ENCODE measurements around the gene SGCG. TPM values are rescaled to one million over a fixed set of nuclear protein-coding genes. Genes with fewer than 3 reads are reported as not detected.

Gene SGCG
- polyA plus RNA-seq, 1 donor from 2014 or later, result not detected

DNA sequence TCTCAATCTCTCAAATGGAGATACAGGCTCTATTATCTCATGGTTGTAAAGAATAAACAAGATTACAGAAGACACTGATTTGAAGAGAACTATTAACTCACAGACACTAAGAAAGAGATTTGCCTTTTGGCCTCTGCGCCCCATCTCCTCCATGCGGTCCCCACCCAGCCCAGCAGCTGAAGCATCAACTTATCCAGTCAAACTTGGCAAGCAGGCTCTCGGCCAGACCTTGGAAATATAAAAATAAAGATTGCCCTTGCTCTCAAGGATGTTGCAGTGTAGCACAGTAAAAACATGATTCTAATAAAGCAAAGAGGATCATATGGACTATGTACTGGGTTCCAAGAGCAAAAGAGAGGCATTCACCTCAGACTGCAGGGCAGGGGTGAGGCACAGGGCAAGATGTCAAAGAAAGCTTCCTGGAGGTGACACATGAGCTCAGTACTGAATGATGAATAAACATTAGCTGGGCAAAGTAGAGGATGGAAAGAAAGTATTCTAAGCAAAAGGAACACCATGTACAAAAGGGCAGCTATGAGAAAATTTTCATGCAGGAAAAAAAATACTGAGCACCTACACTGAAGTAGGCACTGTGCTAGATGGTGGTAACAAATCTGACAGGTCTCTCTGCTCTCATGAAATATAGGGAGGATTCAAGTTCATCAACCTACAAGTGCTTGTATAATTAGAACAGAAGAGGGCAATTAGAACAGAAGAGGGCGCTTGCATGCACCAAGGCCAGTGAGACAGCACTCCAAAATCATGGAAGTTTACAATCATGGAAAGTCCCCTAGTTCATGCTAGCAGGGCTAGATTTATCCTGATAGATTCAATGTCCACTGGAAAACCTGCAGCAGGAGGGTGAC lies 167.7 kb downstream of the SGCG start:
- Histone ChIP-seq H3K9me2 (ENCODE audit: insufficient read depth, low read length) (no peaks in the 10 kb centered on the region), H3K27me3 (ENCODE audit: insufficient read depth, low read depth, low read length) (no peaks in the 10 kb centered on the region), H3K4me2 (ENCODE audit: low read length) (no peak overlapping the region), H3K27ac (ENCODE audit: low read length) (no peak overlapping the region), H3K9ac (ENCODE audit: low read length) (no peak overlapping the region), H3K36me3 (ENCODE audit: insufficient read depth, low read length) (peaks cover 5% of the 10 kb centered on the region), H2AFZ (ENCODE audit: low read depth, low read length) (no peak overlapping the region), H3F3A (ENCODE audit: insufficient read depth, low read length, poor library complexity, severe bottlenecking) (no peaks in the 10 kb centered on the region), H4K20me1 (ENCODE audit: insufficient read depth) (no peaks in the 10 kb centered on the region), H3K4me3 (ENCODE audit: low read length) (no peak overlapping the region), H3K9me3 (ENCODE audit: low read length) (no peaks in the 10 kb centered on the region), H3K79me2 (replicated peaks; ENCODE audit: insufficient read depth, low read length) (no peaks in the 10 kb centered on the region)
- TF ChIP-seq EP300 (conservative IDR thresholded peaks at IDR 0.05; ENCODE audit: poor library complexity, severe bottlenecking), result no peak
- TF ChIP-seq, protein P1, sequence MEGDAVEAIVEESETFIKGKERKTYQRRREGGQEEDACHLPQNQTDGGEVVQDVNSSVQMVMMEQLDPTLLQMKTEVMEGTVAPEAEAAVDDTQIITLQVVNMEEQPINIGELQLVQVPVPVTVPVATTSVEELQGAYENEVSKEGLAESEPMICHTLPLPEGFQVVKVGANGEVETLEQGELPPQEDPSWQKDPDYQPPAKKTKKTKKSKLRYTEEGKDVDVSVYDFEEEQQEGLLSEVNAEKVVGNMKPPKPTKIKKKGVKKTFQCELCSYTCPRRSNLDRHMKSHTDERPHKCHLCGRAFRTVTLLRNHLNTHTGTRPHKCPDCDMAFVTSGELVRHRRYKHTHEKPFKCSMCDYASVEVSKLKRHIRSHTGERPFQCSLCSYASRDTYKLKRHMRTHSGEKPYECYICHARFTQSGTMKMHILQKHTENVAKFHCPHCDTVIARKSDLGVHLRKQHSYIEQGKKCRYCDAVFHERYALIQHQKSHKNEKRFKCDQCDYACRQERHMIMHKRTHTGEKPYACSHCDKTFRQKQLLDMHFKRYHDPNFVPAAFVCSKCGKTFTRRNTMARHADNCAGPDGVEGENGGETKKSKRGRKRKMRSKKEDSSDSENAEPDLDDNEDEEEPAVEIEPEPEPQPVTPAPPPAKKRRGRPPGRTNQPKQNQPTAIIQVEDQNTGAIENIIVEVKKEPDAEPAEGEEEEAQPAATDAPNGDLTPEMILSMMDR (IDR thresholded peaks at IDR 0.05; ENCODE audit: poor library complexity, severe bottlenecking), result no peak
- no peak for TF ChIP-seq SMC3 (conservative IDR thresholded peaks at IDR 0.05; ENCODE audit: poor library complexity)
- no peak for TF ChIP-seq POLR2AphosphoS5 (IDR thresholded peaks at IDR 0.05)
- TF ChIP-seq TAF1 (IDR thresholded peaks at IDR 0.05; ENCODE audit: low read depth), result no peak
- TF ChIP-seq RAD21 (conservative IDR thresholded peaks at IDR 0.05), result no peak
- TF ChIP-seq, protein P2, sequence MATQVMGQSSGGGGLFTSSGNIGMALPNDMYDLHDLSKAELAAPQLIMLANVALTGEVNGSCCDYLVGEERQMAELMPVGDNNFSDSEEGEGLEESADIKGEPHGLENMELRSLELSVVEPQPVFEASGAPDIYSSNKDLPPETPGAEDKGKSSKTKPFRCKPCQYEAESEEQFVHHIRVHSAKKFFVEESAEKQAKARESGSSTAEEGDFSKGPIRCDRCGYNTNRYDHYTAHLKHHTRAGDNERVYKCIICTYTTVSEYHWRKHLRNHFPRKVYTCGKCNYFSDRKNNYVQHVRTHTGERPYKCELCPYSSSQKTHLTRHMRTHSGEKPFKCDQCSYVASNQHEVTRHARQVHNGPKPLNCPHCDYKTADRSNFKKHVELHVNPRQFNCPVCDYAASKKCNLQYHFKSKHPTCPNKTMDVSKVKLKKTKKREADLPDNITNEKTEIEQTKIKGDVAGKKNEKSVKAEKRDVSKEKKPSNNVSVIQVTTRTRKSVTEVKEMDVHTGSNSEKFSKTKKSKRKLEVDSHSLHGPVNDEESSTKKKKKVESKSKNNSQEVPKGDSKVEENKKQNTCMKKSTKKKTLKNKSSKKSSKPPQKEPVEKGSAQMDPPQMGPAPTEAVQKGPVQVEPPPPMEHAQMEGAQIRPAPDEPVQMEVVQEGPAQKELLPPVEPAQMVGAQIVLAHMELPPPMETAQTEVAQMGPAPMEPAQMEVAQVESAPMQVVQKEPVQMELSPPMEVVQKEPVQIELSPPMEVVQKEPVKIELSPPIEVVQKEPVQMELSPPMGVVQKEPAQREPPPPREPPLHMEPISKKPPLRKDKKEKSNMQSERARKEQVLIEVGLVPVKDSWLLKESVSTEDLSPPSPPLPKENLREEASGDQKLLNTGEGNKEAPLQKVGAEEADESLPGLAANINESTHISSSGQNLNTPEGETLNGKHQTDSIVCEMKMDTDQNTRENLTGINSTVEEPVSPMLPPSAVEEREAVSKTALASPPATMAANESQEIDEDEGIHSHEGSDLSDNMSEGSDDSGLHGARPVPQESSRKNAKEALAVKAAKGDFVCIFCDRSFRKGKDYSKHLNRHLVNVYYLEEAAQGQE (IDR thresholded peaks at IDR 0.05; ENCODE audit: borderline replicate concordance), result no peak
- no peak for TF ChIP-seq EZH2 (IDR thresholded peaks at IDR 0.05; ENCODE audit: borderline replicate concordance, insufficient read depth, low read length, poor library complexity, severe bottlenecking)
- no peak for TF ChIP-seq MXI1 (conservative IDR thresholded peaks at IDR 0.05; ENCODE audit: poor library complexity, severe bottlenecking)

DNA sequence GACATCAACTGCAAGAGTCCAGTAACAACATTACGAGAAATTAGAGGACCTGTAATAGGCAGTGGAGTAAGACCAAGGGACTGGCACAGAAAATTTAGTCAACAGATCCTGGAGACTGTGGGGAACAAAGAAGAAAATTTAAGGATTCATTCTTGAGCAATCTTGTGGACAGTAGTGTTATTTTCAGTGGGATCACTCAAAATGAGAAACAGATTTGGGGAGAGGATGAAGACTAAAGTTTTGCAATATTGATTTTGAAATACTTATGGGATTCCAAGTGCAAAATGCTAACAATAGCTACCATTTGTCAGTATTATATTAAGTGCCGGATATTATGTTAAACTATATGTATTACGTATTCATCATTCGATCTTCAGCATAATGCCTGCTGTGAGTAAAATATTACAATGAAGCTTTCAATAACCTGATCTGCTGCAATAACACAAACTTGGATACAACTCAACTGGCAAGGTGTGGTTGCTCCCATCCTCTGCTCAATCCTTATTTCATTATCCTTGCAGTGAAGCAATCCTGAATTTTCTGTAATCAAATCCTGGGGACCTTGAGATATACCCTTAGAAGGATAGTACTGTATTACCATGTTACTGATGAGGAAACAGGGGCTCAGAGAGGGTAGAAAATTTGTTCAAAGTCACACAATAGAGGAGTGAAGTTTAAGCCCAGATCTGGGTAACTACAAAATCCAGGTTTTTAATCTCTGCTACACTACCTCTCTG lies 168.6 kb downstream of the SGCG start:
- Histone ChIP-seq H2AFZ (ENCODE audit: low read depth, low read length) (no peak overlapping the region), H3K9me2 (ENCODE audit: insufficient read depth, low read length) (no peaks in the 10 kb centered on the region), H3K9ac (ENCODE audit: low read length) (no peak overlapping the region), H3K4me3 (ENCODE audit: low read length) (no peak overlapping the region), H3K4me2 (ENCODE audit: low read length) (no peak overlapping the region), H3K27ac (ENCODE audit: low read length) (no peak overlapping the region), H3K79me2 (replicated peaks; ENCODE audit: insufficient read depth, low read length) (no peaks in the 10 kb centered on the region), H3K27me3 (ENCODE audit: insufficient read depth, low read depth, low read length) (no peaks in the 10 kb centered on the region), H3F3A (ENCODE audit: insufficient read depth, low read length, poor library complexity, severe bottlenecking) (no peaks in the 10 kb centered on the region), H3K36me3 (ENCODE audit: insufficient read depth, low read length) (peaks cover 5% of the 10 kb centered on the region), H4K20me1 (ENCODE audit: insufficient read depth) (no peaks in the 10 kb centered on the region), H3K9me3 (ENCODE audit: low read length) (no peaks in the 10 kb centered on the region)
- TF ChIP-seq SMC3 (conservative IDR thresholded peaks at IDR 0.05; ENCODE audit: poor library complexity) (no peak), EZH2 (IDR thresholded peaks at IDR 0.05; ENCODE audit: borderline replicate concordance, insufficient read depth, low read length, poor library complexity, severe bottlenecking) (no peak), TAF1 (IDR thresholded peaks at IDR 0.05; ENCODE audit: low read depth) (no peak), RAD21 (conservative IDR thresholded peaks at IDR 0.05) (no peak), EP300 (conservative IDR thresholded peaks at IDR 0.05; ENCODE audit: poor library complexity, severe bottlenecking) (no peak), MXI1 (conservative IDR thresholded peaks at IDR 0.05; ENCODE audit: poor library complexity, severe bottlenecking) (no peak), POLR2AphosphoS5 (IDR thresholded peaks at IDR 0.05) (no peak)
- TF ChIP-seq, protein P2 (IDR thresholded peaks at IDR 0.05; ENCODE audit: borderline replicate concordance), result no peak
- TF ChIP-seq, protein P1 (IDR thresholded peaks at IDR 0.05; ENCODE audit: poor library complexity, severe bottlenecking), result no peak
